CD4-positive, alpha-beta T cell treated with Interleukin-1 beta for 1 hour (primary cell): Measurements from ENCODE around the gene HS3ST5.
"Not testable (repeated sequence)": the region's sequence is repeated elsewhere in the genome, so short reads cannot be mapped to it uniquely, and the experiment has no call there.

Experiments
- DNase-seq, 2 donors: peaks; one replicate each; pipeline ENCODE4 v3.0.0-alpha.2; 2020 to 2022

Gene HS3ST5

GRCh38 chr6:114039841-114040240 is 303.0 kb downstream of the HS3ST5 start:
- no peak for DNase-seq

- DNase-seq: no peak
Observed at GRCh38 chr6:114033606-114034005, 309.2 kb downstream of the HS3ST5 start.

- DNase-seq: no peak
Observed at GRCh38 chr6:114032721-114033120, 310.1 kb downstream of the HS3ST5 start.

GRCh38 chr6:114030767-114031166 is 312.1 kb downstream of the HS3ST5 start:
- no peak for DNase-seq

- no peak for DNase-seq
Observed at GRCh38 chr6:114024746-114025145, 318.1 kb downstream of the HS3ST5 start.

GRCh38 chr6:114020196-114020595 is 322.6 kb downstream of the HS3ST5 start:
- no peak for DNase-seq

GRCh38 chr6:114017146-114017545 is 325.7 kb downstream of the HS3ST5 start:
- not testable (repeated sequence) for DNase-seq

GRCh38 chr6:114014106-114014505 is 328.7 kb downstream of the HS3ST5 start:
- DNase-seq: not testable (repeated sequence)

- peak in 1 of 2 donors; percentile 17 for DNase-seq
Observed at GRCh38 chr6:114011486-114011885, 331.3 kb downstream of the HS3ST5 start.

- DNase-seq: no peak
Observed at GRCh38 chr6:114010540-114010939, 332.3 kb downstream of the HS3ST5 start.

GRCh38 chr6:114009192-114009591 is 333.6 kb downstream of the HS3ST5 start:
- DNase-seq: no peak

GRCh38 chr6:114008331-114008730 is 334.5 kb downstream of the HS3ST5 start:
- DNase-seq: no peak

GRCh38 chr6:114007516-114007915 is 335.3 kb downstream of the HS3ST5 start:
- peak in 1 of 2 donors; percentile 34 for DNase-seq
